AG10803 (cell line): ENCODE data around the gene AMACR.

ENCODE experiments used
- DNase-seq: peaks from one replicate; pipeline ENCODE4 v3.0.0; 2010; ENCODE audit warnings: low read depth
- H3K4me3 ChIP-seq: 2 replicates; pipeline ENCODE4 v1.5.1; 2011; ENCODE audit warnings: mild to moderate bottlenecking, low read length, control low read depth
- CTCF ChIP-seq: conservative IDR thresholded peaks from 2 replicates; pipeline ENCODE4 v1.5.1; 2011; ENCODE audit warnings: mild to moderate bottlenecking, low read length, control low read depth, inconsistent platforms

AMACR gene

GRCh38 chr5:34007621-34008600 is at the start of gene AMACR:
Gene AMACR, minus strand, starts transcription at chr5:34008050. Its CDS starts 31 bp downstream, at chr5:34008019.
- TF ChIP-seq CTCF, result 0 out of 2 replicates have a peak, but pooled peaks have one; percentile 8
- peak; percentile 94 for DNase-seq
- peak within 1 kb of the TSS; percentile 82 for H3K4me3 ChIP-seq

GRCh38 chr5:34057569-34057968 is 49.7 kb upstream of the AMACR start:
- DNase-seq, result no peak
- no peak for TF ChIP-seq CTCF
- no peak overlapping the region for H3K4me3 ChIP-seq

GRCh38 chr5:34057118-34057517 is 49.3 kb upstream of the AMACR start:
- H3K4me3 ChIP-seq, result no peak overlapping the region
- TF ChIP-seq CTCF, result no peak
- DNase-seq, result no peak

GRCh38 chr5:34055667-34056066 is 47.8 kb upstream of the AMACR start:
- no peak for DNase-seq
- no peak overlapping the region for H3K4me3 ChIP-seq
- no peak for TF ChIP-seq CTCF

GRCh38 chr5:34054400-34054729 is 46.5 kb upstream of the AMACR start:
- TF ChIP-seq CTCF, result no peak
- H3K4me3 ChIP-seq, result no peak overlapping the region
- DNase-seq, result no peak

- no peak overlapping the region for H3K4me3 ChIP-seq
- no peak for TF ChIP-seq CTCF
- DNase-seq, result no peak
Measured at GRCh38 chr5:34053571-34054399, 45.9 kb upstream of the AMACR start.
